SH-SY5Y (cell line): ENCODE results near the gene LPO.

Experiments
- GATA2 ChIP-seq: IDR thresholded peaks from 2 replicates; pipeline ENCODE4 v1.6.1; 2011; ENCODE audit warnings: mild to moderate bottlenecking, low read depth, low read length
- GATA3 ChIP-seq: IDR thresholded peaks from 2 replicates; pipeline ENCODE4 v1.6.1; 2011; ENCODE audit warnings: low read depth, mild to moderate bottlenecking, low read length, moderate library complexity

The LPO gene

DNA sequence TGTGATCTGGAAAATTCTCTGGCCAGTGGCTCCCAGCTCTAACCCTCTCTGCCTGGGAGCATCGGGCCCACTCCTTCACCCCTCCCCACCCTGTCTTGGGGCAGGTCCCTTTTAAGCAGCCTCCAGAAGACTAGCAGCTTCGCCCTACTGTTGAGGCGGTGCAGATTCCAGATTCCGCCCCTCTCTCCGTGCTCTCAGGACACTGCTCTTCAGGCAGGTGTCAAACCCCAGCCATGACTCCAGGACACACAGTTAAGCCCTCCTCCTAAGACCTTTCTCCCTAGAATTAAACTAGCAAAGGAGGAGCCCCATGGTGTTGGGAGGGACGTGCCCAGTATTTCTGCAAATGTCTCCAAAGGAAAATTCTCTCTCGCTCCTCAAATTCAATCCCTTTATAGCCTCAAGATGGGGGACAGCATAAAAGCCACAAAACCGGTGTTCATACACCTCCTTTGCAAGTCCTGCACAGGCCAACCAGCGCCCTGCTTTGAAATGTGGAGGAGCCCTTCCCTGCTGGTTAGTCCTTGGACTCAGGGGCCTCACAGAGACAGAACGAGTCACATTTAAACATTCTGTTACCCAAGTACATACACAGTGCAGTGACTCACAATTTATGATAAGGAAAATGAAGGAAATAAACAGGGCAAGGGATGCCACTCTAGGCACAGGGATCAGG, 7.2 kb downstream of the LPO start:
- no peak for TF ChIP-seq GATA2
- no peak for TF ChIP-seq GATA3

DNA sequence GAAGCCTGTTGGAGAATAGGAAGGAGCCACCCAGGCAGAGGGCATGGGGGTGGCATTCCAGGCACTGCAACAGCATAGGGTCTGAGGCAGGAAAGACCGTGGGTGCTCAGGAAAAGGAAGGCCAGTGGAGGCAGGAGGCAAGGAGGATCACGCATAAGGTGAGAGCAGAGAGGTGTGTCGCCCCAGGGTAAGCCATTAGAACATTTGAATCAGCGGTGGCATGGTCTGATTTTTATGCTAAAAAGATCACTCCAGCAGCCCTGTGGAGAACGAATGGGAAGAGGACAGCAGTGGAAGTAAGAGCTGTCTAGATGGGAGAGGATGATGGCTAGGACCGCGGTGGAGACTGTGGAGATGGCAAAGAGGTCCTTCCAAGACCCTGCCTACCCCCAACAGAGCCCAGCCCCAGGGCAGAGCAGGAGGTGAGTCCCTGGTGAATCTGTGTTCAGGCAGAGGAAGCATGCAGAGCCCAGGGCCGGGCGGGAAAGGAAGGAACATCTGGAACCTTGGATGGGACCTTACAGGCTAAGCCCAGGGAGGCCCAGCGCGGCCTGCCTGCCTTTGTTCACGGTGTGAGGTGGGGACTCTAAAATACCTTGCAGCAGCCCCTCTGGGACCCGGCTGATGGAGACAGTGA, 7.8 kb downstream of the LPO start:
- TF ChIP-seq GATA2: no peak
- TF ChIP-seq GATA3: no peak

DNA sequence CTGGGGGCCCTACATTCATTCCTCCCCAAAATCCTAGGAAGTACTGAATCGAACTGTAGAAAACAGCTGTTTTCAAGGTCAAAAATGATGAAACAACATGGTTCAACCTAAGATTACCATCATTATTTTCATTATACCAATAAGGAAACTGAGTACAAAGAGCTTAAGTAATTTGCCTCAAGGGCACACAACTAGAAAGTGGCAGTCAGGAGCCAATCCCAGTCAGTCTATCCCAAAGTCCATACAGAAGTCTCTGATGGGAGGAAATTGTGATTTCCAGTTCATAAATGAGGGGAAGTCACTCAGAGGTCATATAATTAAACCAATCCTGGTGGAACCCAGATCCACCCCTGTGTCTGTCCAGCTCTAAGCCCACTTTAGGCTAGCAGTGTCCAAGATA, 8.4 kb downstream of the LPO start:
- TF ChIP-seq GATA3: no peak
- no peak for TF ChIP-seq GATA2

DNA sequence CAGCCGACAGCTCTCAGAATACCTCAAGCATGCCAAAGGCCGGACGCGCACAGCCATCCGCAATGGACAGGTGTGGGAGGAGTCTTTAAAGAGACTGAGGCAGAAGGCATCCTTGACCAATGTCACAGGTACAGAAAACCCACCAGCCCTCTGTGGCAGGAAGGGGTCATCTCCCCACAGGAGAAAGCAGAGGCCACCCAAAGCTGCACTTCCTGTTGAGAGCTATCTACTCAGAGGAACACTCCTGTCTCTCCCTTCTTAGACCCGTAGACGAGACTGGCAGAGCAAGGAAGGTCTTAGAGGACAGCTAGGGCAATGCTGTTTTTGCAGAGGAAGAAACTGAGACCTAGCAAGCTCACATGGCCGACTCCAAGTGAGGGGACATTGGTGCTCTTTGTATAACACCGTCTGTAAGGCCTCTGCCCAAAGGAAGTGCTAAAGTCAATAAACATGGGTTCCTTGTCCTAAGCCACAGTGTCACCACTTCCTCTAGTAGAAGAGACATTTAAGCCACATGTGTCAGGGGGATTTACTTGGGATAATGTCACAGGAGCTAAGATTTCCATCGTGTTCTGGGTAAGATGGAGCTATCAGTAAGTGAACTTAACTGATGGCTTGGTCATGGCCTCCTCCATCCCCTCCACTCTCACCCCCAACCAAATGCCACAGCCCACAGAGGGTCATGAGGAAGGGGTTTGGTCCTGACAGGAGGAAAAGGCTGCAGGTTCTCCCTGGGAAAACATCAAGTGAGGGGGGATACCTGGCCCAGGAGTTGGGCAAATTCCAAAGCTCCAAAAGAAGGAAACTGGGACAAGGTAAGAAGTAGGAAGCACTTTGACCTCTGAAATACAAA, 9.4 kb downstream of the LPO start:
- no peak for TF ChIP-seq GATA2
- no peak for TF ChIP-seq GATA3

DNA sequence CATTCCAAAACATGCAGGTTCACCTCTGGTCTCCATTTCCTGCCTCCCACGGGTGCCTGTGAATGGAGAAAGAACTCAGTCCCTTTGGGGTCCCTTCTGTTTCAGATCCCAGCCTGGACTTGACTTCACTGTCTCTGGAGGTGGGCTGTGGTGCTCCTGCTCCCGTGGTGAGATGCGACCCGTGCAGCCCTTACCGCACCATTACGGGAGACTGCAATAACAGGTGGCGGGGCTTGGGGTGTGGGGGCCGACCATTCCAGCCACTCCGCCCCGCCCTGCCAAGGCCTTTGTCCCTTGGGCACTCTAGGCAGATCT, 10.5 kb downstream of the LPO start:
- TF ChIP-seq GATA3 (no peak), GATA2 (no peak)

DNA sequence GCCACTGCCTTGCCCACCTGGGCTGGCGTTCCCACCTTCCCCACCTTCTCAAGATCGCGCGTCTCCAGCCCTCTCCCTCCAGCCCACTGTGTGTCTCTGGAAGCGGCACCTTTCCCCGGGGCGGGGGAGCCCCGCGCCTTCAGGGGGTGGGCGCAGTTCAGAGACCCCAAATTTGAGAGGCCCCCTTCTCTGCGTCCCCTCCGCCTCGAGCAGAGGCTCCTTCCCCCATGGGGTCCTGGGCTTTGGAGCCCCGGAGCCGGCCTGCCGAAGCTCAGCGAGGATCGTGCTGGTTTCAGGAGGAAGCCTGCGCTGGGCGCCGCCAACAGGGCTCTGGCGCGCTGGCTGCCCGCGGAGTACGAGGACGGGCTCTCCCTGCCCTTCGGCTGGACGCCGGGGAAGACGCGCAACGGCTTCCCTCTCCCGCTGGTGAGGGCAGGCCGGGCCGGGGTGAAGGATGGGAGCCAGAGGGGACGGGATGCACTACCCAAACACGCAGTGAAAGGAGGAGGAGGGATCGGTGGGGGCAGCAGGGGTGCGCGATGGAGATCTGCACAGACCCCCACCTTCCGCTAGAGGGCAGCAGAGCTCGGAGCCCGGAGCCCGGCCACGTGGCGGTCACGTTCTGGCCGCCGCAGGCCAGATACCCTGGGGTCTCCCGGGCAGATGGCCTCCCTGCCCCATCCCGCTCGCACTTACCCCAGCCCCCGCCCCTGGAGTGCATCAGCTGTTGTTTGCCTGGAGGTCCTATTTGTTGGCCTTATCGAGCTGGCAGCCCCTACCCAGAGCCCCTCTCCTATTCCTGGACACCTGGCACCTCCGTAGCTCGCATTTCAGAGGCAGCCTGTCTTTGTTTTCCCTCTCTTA, 11.1 kb downstream of the LPO start:
- TF ChIP-seq GATA3: no peak
- TF ChIP-seq GATA2: no peak

DNA sequence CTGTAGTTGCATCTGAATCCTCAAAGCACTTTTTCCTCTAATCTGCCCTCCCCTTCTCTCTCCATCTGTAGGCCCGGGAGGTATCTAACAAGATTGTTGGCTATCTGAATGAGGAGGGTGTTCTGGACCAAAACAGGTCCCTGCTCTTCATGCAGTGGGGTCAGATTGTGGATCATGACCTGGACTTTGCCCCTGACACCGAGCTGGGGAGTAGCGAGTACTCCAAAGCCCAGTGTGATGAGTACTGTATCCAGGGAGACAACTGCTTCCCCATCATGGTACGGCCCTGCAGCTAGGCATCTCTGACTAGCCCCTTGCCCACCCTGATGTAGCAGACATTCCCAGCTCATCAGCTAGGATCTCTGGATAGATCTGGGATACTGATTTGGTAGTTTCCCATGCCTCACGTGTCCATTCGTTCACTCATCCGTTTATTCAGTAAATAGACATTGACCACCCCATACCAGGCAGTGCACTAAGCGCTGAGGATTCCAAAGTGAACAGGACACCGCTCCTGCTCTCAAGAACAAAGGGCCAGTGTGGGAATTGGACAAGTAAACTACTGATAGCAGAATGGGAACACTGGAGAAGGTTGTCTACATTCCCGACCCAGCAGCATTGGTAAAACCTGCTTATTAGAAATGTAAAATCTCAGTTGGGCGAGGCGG, 12.1 kb downstream of the LPO start:
- TF ChIP-seq GATA3 (no peak), GATA2 (no peak)

DNA sequence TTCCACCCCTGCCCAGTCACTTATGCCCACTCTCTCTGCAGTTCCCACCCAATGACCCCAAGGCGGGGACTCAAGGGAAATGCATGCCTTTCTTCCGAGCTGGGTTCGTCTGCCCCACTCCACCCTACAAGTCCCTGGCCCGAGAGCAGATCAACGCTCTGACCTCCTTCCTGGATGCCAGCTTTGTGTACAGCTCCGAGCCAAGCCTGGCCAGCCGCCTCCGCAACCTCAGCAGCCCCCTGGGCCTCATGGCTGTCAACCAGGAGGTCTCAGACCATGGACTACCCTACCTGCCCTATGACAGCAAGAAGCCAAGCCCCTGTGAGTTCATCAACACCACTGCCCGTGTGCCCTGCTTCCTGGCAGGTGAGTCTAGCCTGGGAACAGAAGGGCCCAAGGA, 13.8 kb downstream of the LPO start:
- TF ChIP-seq GATA3 (no peak), GATA2 (no peak)

DNA sequence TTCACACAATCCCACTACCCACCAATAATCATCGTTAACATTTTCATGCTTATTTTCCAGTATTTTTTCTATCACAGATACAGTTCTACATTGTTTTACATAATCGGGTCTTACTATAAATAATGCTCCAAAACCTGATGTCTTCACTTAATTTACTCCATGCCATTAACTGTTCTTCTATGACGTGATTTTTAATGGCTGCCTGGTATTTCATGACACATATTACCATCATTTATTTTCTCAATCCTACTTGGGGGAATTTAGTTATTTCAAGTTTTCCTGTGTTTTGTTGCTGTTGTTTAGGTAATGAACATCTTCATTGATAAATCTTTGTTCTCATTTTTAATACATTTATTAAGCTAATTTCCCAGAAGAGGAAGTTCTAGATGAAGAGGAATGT, 14.7 kb downstream of the LPO start:
- TF ChIP-seq GATA3 (no peak), GATA2 (no peak)

DNA sequence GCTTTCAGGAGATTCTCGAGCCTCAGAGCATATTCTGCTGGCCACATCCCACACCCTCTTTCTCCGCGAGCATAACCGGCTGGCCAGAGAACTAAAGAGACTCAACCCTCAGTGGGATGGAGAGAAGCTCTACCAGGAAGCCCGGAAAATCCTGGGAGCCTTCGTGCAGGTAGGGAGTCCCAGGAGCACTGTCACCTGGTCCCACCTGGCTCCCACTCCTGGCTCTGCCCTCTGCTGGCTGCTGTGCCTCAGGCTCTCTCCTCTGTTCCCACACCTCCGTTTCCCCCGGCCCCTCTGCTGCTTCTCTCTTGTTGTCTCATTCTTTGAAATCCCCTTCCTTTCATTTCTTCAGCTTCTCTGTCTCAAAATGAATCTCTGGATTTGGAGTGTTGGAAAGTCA, 16.4 kb downstream of the LPO start:
- TF ChIP-seq GATA2 (no peak), GATA3 (no peak)

DNA sequence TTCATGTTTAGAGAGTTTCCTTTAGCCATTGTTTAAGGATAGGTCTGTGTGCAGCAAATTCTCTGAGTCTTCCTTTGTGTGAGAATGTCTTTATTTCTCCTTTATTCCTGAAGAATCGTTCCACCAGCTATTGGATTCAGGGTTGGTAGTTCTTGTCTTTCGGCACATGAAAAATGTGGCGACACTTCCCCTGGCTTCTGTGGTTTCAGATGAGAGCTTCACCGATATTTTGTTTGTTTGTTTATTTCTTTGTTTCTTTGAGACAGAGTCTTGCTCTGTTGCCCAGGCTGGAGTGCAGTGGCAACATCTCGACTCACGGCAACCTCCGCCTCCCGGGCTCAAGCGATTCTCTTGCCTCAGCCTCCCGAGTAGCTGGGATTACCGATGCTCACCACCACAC, 23.8 kb downstream of the LPO start:
- no peak for TF ChIP-seq GATA3
- no peak for TF ChIP-seq GATA2

DNA sequence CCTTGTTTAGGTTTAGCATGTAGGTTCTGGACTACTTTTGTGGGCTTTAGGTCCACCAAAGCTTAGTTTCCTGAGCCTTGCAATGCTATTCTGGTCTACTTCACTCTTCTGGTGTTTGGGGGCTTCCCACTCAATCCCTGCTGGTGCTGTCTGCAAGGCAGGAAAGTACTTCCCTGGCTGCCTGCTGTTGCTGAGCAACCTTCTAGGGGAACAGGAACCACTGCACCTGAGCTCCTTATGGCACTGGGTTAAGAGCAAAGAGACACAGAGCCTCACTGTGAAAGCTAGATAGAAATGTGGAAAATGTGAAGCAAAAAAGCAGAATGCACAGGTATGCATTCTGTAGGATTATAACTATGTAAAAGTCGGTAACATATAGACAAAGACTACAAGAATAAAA, 25.4 kb downstream of the LPO start:
- TF ChIP-seq GATA3: no peak
- no peak for TF ChIP-seq GATA2

DNA sequence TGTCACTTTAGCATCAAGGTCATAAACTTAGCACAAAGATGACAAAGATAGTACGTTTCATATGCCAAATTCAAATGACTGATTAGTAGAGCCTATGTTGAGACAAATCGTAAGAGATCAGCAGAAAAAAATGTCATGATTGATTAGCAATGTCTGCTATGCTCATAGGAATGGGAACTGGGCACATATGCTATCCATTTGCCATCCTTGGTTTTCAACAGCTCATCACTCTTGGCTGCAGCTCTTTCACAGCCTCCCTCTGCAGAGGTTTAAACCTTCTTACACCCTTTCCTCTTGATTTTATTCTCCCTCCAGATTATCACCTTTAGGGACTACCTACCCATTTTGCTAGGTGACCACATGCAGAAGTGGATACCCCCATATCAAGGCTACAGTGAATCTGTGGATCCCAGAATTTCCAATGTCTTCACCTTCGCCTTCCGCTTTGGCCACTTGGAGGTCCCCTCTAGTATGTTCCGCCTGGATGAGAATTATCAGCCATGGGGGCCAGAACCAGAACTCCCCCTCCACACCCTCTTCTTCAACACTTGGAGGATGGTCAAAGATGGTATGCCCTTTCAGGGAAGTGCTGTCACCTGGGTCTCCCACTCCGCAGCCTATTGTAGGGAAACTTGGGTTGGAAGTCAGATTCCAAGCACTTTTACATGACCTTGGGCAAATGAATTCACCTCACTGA, 26.2 kb downstream of the LPO start:
- TF ChIP-seq GATA2 (no peak), GATA3 (no peak)

DNA sequence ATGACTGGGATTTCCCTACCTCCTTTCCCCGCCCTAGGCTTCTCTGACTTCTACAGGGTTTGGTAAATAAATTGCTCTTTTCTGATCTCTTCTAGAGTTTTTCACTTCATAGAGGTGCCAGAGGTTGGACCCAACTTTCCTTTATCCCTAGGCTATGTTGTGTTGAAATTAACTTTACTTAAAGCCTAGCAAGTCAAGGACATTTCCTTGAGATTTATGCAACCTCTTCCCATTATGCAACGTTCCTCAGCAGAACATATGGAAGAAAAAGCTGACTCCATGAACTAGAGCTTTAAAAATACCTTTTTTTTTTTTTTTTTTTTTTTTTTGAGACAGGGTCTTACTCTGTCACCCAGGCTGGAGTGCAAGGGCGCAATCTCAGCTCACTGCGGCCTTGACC, 26.9 kb downstream of the LPO start:
- no peak for TF ChIP-seq GATA2
- TF ChIP-seq GATA3: no peak
